Measurements from ENCODE around the gene CHD5.

- no peak for TF ChIP-seq CTCF (IDR thresholded peaks at IDR 0.05)
- no peak for TF ChIP-seq EP300 (IDR thresholded peaks at IDR 0.05; ENCODE audit: low read depth)
Measured at GRCh38 chr1:6101826-6102531, 78.1 kb downstream of the CHD5 start.
